Renal pelvis (tissue), 4 donors: Measurements from ENCODE around the gene CD22. TPM values are rescaled to one million over a fixed set of nuclear protein-coding genes. Genes with fewer than 3 reads are reported as not detected.

Experiments
- DNase-seq: peaks from one replicate; pipeline ENCODE4 v3.0.0-alpha.2; 2013
- polyA plus RNA-seq, 3 donors: library from polyadenylated mRNA; unstranded; fragments of 120-200 nt; gene quantifications; one replicate each; pipeline ENCODE4 v1.2.1, GENCODE V29; 2013; ENCODE audit not compliant: insufficient read length in 3 of 3

Gene CD22
- polyA plus RNA-seq, 3 donors: 8.4 to 33.6 (median 15.5) TPM

- DNase-seq: no peak
These were observed 15.0 kb upstream of the CD22 start for GRCh38 chr19:35314031-35314430.

- no peak for DNase-seq
These were observed 14.0 kb upstream of the CD22 start for GRCh38 chr19:35314858-35315470.

GRCh38 chr19:35315883-35316282, 13.1 kb upstream of the CD22 start:
- no peak for DNase-seq

- DNase-seq: no peak
These were observed 12.4 kb upstream of the CD22 start for GRCh38 chr19:35316560-35316959.

- no peak for DNase-seq
These were observed 11.4 kb upstream of the CD22 start for GRCh38 chr19:35317464-35318043.

- no peak for DNase-seq
These were observed 10.1 kb upstream of the CD22 start for GRCh38 chr19:35318679-35319448.

GRCh38 chr19:35320065-35320713, 8.8 kb upstream of the CD22 start:
- no peak for DNase-seq

DNA sequence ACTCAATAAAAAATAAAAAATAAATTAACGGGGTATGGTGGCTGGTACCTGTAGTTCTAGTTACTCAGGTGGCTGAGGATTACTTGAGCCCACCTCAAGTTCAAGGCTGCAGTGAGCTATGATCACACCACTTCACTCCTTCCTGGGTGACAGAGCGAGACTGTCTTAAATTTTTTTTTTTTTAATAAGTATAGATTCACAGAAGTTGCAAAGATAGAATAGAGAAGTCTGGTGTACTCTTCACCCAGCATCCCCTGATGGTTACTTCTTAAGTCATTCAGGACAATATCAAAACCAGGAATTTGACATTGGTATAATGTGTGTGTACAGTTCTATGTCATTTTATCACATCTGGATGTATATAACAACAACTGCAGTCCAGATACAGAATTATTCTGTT, 7.7 kb upstream of the CD22 start:
- no peak for DNase-seq

- no peak for DNase-seq
These were observed 7.0 kb upstream of the CD22 start for GRCh38 chr19:35322014-35322413.

GRCh38 chr19:35327642-35328041, 1.3 kb upstream of the CD22 start:
- no peak for DNase-seq

DNA sequence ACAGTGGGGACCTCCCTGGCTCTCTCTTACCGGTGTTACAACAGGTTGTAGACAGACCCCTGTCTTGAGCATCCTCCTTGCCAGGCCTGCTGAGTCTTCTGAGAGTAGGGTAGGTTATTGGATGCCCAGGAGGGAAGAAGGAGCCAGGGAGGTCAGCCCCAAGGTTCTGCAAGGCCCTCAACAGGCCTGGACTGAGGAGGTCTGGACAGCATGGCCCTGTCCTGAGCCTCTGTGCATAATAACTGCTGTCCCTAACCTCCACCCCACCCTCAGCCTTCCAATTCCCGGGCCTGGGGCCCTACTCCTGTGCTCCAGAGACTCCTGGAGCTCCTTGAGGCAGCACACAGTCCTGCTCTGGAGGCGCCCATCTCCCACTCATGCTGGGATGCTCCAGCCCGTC, 336 bp downstream of the CD22 start:
- no peak for DNase-seq

DNA sequence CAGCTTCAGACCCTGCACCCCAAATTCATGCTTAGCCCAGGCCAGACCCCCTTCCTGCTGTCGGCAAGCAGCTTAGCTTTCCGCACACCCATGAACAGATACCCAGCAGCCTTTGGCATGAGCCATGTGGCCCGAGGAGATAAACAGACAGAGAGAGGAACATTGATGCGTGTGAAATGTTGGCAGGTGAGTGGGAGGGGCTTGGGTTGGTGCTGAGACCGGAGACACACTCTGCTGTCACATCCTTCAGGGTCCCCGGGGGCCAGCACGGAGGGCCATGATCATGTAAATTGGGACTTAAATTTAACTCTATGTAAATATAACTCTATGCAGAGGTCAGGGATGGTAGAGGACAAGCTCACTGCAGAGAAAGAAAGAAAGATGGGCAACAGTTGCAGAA, 1.5 kb downstream of the CD22 start:
- no peak for DNase-seq

- no peak for DNase-seq
These were observed 2.7 kb downstream of the CD22 start for GRCh38 chr19:35331551-35332214.

DNA sequence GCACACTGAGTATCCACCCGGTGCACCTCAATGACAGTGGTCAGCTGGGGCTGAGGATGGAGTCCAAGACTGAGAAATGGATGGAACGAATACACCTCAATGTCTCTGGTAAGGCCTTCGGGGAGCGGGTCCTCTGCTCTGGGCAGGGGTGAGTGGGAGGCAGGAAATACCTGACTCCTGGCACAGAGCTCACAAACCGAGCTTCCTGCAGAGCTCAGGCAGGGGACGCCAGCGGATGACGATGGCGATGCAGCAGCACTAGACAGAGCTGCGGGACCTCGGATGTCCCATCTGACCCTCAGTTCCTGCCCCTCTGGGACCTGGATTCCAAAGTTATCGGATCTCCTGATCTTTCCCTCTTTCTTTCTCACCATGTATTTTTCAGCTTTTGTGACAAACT, 3.8 kb downstream of the CD22 start:
- no peak for DNase-seq

- DNase-seq: no peak
These were observed 5.3 kb downstream of the CD22 start for GRCh38 chr19:35334144-35334753.

DNA sequence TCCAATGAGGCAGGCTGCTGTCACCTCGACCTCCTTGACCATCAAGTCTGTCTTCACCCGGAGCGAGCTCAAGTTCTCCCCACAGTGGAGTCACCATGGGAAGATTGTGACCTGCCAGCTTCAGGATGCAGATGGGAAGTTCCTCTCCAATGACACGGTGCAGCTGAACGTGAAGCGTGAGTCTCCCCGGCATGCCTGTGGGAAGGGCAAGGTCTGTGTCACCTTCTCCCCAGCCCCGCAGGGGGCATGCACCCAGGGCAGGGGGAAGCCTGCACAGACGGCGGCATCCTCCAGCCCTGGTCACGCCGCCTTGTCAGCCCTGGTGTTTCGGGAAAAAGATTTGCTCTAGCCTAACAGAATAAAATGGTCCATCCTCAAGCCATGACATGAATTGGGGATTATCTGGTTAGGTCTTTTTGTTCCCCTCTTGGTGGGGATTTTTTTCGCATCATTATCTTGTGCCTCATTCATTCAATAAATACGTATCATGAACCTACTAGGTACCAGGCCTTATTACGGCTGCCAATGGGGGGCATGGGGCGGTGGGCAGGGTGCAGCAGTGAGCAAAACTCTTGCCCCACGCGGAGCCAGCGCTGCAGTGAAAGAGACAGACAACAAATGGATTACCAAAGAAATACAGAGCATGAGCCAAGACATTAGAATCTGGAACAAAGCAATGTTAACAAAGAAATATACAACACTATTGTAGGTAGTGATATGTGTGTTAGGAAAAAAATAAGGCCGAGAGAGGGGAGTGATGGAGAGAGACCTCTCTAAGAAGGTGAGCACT, 7.4 kb downstream of the CD22 start:
- DNase-seq: no peak

DNA sequence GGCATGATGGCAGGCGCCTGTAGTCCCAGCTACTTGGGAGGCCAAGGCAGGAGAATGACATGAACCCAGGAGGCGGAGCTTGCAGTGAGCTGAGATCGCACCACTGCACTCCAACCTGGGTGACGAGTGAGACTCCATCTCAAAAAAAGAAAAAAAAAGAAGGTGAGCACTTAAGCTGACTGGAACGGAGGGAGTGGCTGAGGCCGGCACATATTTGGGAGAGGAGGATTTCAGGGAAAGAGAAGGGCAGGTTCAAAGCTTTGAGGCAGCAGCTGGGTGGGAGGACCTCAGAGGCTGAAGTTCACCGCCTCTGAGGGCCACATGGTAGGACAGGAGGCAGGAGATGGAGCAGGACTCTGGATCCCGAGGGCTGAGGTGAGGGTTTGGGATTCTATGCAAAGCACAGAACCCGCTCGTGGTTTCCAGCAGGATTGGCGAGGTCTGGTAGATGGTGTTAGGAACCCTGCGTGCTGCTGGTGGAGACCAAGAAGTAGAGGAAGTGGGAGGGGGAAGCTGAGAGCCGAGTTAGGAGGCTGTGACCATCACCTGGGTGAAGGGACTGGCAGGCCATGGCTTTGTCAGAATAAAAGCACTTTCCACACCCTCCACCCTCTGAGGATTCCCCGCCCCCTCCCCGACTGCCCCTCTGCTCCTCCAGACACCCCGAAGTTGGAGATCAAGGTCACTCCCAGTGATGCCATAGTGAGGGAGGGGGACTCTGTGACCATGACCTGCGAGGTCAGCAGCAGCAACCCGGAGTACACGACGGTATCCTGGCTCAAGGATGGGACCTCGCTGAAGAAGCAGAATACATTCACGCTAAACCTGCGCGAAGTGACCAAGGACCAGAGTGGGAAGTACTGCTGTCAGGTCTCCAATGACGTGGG, 8.4 kb downstream of the CD22 start:
- no peak for DNase-seq

- DNase-seq: no peak
These were observed 9.0 kb downstream of the CD22 start for GRCh38 chr19:35337984-35338296.

GRCh38 chr19:35340431-35340830, 11.4 kb downstream of the CD22 start:
- no peak for DNase-seq

DNA sequence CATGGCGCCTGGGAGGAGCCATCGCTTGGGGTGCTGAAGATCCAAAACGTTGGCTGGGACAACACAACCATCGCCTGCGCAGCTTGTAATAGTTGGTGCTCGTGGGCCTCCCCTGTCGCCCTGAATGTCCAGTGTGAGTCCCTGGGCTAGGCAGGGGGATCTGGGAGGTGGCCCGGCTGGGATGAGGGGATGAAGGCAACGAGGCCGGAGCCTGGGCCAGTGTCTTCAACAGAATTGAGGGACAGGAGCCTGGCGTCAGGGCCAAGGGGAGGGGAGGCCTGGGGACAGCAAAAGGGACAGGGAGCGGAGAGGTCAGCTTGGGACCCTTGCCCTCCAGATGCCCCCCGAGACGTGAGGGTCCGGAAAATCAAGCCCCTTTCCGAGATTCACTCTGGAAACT, 12.0 kb downstream of the CD22 start:
- no peak for DNase-seq
